ENCODE results near the gene PCBP3. TPM values are rescaled to one million over a fixed set of nuclear protein-coding genes. Genes with fewer than 3 reads are reported as not detected.

PCBP3 gene
- total and polyA plus RNA-seq, 10 of the 15 experiments (the other 5 are each of a cell fraction or from before 2014, with no cell fraction given) = 0.09 to 1.3 (median 0.46) TPM; not detected in 3

- no peak for TF ChIP-seq TCF7 (IDR thresholded peaks at IDR 0.05; ENCODE audit: borderline replicate concordance)
- no peak for TF ChIP-seq POU2F2 (IDR thresholded peaks at IDR 0.05; ENCODE audit: borderline replicate concordance, low read depth, low read length)
- TF ChIP-seq CHD4 (IDR thresholded peaks at IDR 0.05) = no peak
- no peak for TF ChIP-seq CBX3 (IDR thresholded peaks at IDR 0.05; ENCODE audit: borderline replicate concordance, low read depth)
- TF ChIP-seq KDM1A (IDR thresholded peaks at IDR 0.05; ENCODE audit: borderline replicate concordance) = no peak
- TF ChIP-seq PKNOX1 (IDR thresholded peaks at IDR 0.05) = no peak
- no peak for TF ChIP-seq SIX5 (IDR thresholded peaks at IDR 0.05; ENCODE audit: low read depth, low read length, severe bottlenecking)
Measured at GRCh38 chr21:45747802-45748445, 104.4 kb downstream of the PCBP3 start (continued).

- no peaks in the 10 kb centered on the region for H3K4me1 ChIP-seq (ENCODE audit: control insufficient read depth, insufficient read depth, low read length)
- BruUV-seq (replicated peaks) = no TSS peak
- RAD21 ChIA-PET (ENCODE audit: unreplicated experiment) = no interaction called here
- no peak for ATAC-seq
- 57% methylated on average over 7 of the region's 7 CpGs for WGBS (ENCODE audit: insufficient coverage, insufficient replicate concordance, low lambda C conversion rate, missing lambda C conversion rate)
- H3K36me3 ChIP-seq (ENCODE audit: control insufficient read depth in 2 of 2, insufficient read depth in 2 of 2, low read length in 1 of 2) = no peaks in the 10 kb centered on the region
- no peak for DNase-seq (ENCODE audit: low read depth, low spot score)
- in situ Hi-C loops (cut with MboI) (no loop called here), intact Hi-C loops (cut with micrococcal nuclease; ENCODE audit: unreplicated experiment) (no loop called here)
- H3K9me3 ChIP-seq (replicated peaks; ENCODE audit: control insufficient read depth, insufficient read depth, low read length) = no peaks in the 10 kb centered on the region; the same call in 1 of the 3 replicates
- H3K4me2 ChIP-seq (ENCODE audit: control insufficient read depth, insufficient read depth) = no peak overlapping the region
- H3K79me2 ChIP-seq (ENCODE audit: control insufficient read depth, insufficient read depth, low read length) = no peaks in the 10 kb centered on the region
- CTCF ChIA-PET = no interaction called here
- FAIRE-seq = no peak
- SMC1A ChIA-PET (ENCODE audit: uncharacterized antibody, unreplicated experiment) = no interaction called here
- no peaks in the 10 kb centered on the region; a peak in 1 of 4 replicates for H3K27me3 ChIP-seq (replicated peaks in 1 of 2; ENCODE audit: control insufficient read depth in 2 of 2, insufficient read depth in 2 of 2, low read length in 1 of 2)
- H4K20me1 ChIP-seq (ENCODE audit: control insufficient read depth, insufficient read depth) = no peaks in the 10 kb centered on the region
- TF ChIP-seq RELA (IDR thresholded peaks at IDR 0.05; ENCODE audit: borderline replicate concordance, partially characterized antibody) (no peak), ZNF274 (IDR thresholded peaks at IDR 0.05; ENCODE audit: insufficient read depth, insufficient read length) (no peak), POLR2A (IDR thresholded peaks at IDR 0.05; ENCODE audit: low read depth, low read length) (no peak), WRNIP1 (IDR thresholded peaks at IDR 0.05; ENCODE audit: borderline replicate concordance, low read depth, low read length) (no peak), CEBPZ (IDR thresholded peaks at IDR 0.05; ENCODE audit: low read depth, low read length) (no peak), PAX8 (IDR thresholded peaks at IDR 0.05) (no peak), BHLHE40 (IDR thresholded peaks at IDR 0.05; ENCODE audit: borderline replicate concordance in 1 of 2, low read depth in 2 of 2, low read length in 1 of 2) (no peak), ATF7 (IDR thresholded peaks at IDR 0.05; ENCODE audit: low read depth) (no peak), BMI1 (IDR thresholded peaks at IDR 0.05; ENCODE audit: borderline replicate concordance) (no peak), CREM (IDR thresholded peaks at IDR 0.05; ENCODE audit: low read depth) (no peak)
- no peak overlapping the region for H3K27ac ChIP-seq (ENCODE audit: control insufficient read depth, insufficient read depth)
- H3K9ac ChIP-seq (ENCODE audit: control insufficient read depth, insufficient read depth, low read length) = no peak overlapping the region
- H2AFZ ChIP-seq (ENCODE audit: control insufficient read depth, low read depth, low read length) = no peak overlapping the region
- POLR2A ChIA-PET = no interaction called here
- no peak overlapping the region for H3K4me3 ChIP-seq
Measured at GRCh38 chr21:45748593-45748992, 105.1 kb downstream of the PCBP3 start.

Measured in GM12878 (cell line).